Osteocyte (in vitro differentiated cells): ENCODE results near the gene PI4K2B. TPM values are rescaled to one million over a fixed set of nuclear protein-coding genes. Genes with fewer than 3 reads are reported as not detected.

Experiments
- DNase-seq: peaks from one replicate; pipeline ENCODE4 v3.0.0; 2021; ENCODE audit warnings: mixed read lengths; ENCODE audit not compliant: unreplicated experiment; ENCODE audit errors: extremely low spot score
- H3K27ac Mint-ChIP-seq: one replicate; pipeline ENCODE4 v1.8.0; 2021; ENCODE audit warnings: mild to moderate bottlenecking, mixed read lengths; ENCODE audit not compliant: unreplicated experiment
- H3K27me3 Mint-ChIP-seq: one replicate; pipeline ENCODE4 v1.8.0; 2021; ENCODE audit warnings: mixed read lengths; ENCODE audit not compliant: unreplicated experiment
- H3K36me3 Mint-ChIP-seq: one replicate; pipeline ENCODE4 v1.8.0; 2021; ENCODE audit warnings: mixed read lengths; ENCODE audit not compliant: unreplicated experiment
- H3K4me1 Mint-ChIP-seq: one replicate; pipeline ENCODE4 v1.8.0; 2021; ENCODE audit warnings: mixed read lengths; ENCODE audit not compliant: unreplicated experiment
- H3K4me3 Mint-ChIP-seq: one replicate; pipeline ENCODE4 v1.8.0; 2021; ENCODE audit warnings: mild to moderate bottlenecking, moderate library complexity, mixed read lengths; ENCODE audit not compliant: unreplicated experiment
- H3K9me3 Mint-ChIP-seq: one replicate; pipeline ENCODE4 v1.8.0; 2021; ENCODE audit warnings: mixed read lengths; ENCODE audit not compliant: unreplicated experiment
- CTCF ChIP-seq: fragments of 200-600 bp; sonication (generic); IDR thresholded peaks from 2 replicates; pipeline ENCODE4 v1.5.0; 2021; ENCODE audit warnings: antibody characterized with exemption, mild to moderate bottlenecking, moderate library complexity
- total RNA-seq: library from RNA; stranded (reverse); gene quantifications from 2 replicates; pipeline ENCODE4 v1.2.1, GENCODE V29; 2021

PI4K2B gene
- total RNA-seq, 1 donor from 2014 or later: 9.7 TPM

GRCh38 chr4:25308306-25308705 lies 74.5 kb downstream of the PI4K2B start:
- TF ChIP-seq CTCF: no peak
- H3K27ac Mint-ChIP-seq: no peak overlapping the region
- DNase-seq: no peak
- H3K4me3 Mint-ChIP-seq: no peak overlapping the region
- peaks cover 4% of the 10 kb centered on the region for H3K4me1 Mint-ChIP-seq
- peaks cover 6% of the 10 kb centered on the region for H3K27me3 Mint-ChIP-seq
- H3K9me3 Mint-ChIP-seq: no peaks in the 10 kb centered on the region
- H3K36me3 Mint-ChIP-seq: no peaks in the 10 kb centered on the region

GRCh38 chr4:25308761-25309160 lies 74.9 kb downstream of the PI4K2B start:
- no peak for TF ChIP-seq CTCF
- no peak overlapping the region for H3K4me3 Mint-ChIP-seq
- no peaks in the 10 kb centered on the region for H3K36me3 Mint-ChIP-seq
- peaks cover 6% of the 10 kb centered on the region for H3K27me3 Mint-ChIP-seq
- DNase-seq: no peak
- peaks cover 8% of the 10 kb centered on the region for H3K4me1 Mint-ChIP-seq
- no peak overlapping the region for H3K27ac Mint-ChIP-seq
- no peaks in the 10 kb centered on the region for H3K9me3 Mint-ChIP-seq

- TF ChIP-seq CTCF: no peak
- Mint-ChIP-seq H3K36me3 (no peaks in the 10 kb centered on the region), H3K4me3 (no peak overlapping the region), H3K4me1 (peaks cover 13% of the 10 kb centered on the region), H3K27me3 (no peaks in the 10 kb centered on the region), H3K9me3 (no peaks in the 10 kb centered on the region), H3K27ac (no peak overlapping the region)
- DNase-seq: no peak
Measured at GRCh38 chr4:25310066-25310802, 76.4 kb downstream of the PI4K2B start.

GRCh38 chr4:25310803-25311166 lies 77.0 kb downstream of the PI4K2B start:
- Mint-ChIP-seq H3K36me3 (peaks cover 2% of the 10 kb centered on the region), H3K9me3 (no peaks in the 10 kb centered on the region), H3K4me1 (peaks cover 13% of the 10 kb centered on the region), H3K4me3 (no peak overlapping the region), H3K27ac (no peak overlapping the region), H3K27me3 (no peaks in the 10 kb centered on the region)
- no peak for TF ChIP-seq CTCF
- DNase-seq: no peak

GRCh38 chr4:25312496-25313200 lies 78.8 kb downstream of the PI4K2B start, which contains the start of gene ZCCHC4:
Gene ZCCHC4, plus strand, starts transcription at chr4:25312774. Its CDS starts 36 bp downstream, at chr4:25312810.
- DNase-seq: peak; percentile 97
- H3K27me3 Mint-ChIP-seq: no peaks in the 10 kb centered on the region
- H3K9me3 Mint-ChIP-seq: no peaks in the 10 kb centered on the region
- TF ChIP-seq CTCF: peak; percentile 100
- H3K27ac Mint-ChIP-seq: peak within 1 kb of the TSS; percentile 98
- peaks cover 2% of the 10 kb centered on the region for H3K36me3 Mint-ChIP-seq
- H3K4me1 Mint-ChIP-seq: peaks cover 13% of the 10 kb centered on the region
- H3K4me3 Mint-ChIP-seq: peak within 1 kb of the TSS; percentile 98
